GF-D8 (cell line): ENCODE results near the gene ADA.

Experiments used
- DNase-seq: peaks from one replicate; lab custom pipeline; 2025; lab: John Stamatoyannopoulos, UW

The ADA gene

GRCh38 chr20:44644667-44645131 is 6.8 kb downstream of the ADA start:
- DNase-seq = no peak

- DNase-seq = no peak
These were observed 7.3 kb downstream of the ADA start for GRCh38 chr20:44644230-44644617.

DNA sequence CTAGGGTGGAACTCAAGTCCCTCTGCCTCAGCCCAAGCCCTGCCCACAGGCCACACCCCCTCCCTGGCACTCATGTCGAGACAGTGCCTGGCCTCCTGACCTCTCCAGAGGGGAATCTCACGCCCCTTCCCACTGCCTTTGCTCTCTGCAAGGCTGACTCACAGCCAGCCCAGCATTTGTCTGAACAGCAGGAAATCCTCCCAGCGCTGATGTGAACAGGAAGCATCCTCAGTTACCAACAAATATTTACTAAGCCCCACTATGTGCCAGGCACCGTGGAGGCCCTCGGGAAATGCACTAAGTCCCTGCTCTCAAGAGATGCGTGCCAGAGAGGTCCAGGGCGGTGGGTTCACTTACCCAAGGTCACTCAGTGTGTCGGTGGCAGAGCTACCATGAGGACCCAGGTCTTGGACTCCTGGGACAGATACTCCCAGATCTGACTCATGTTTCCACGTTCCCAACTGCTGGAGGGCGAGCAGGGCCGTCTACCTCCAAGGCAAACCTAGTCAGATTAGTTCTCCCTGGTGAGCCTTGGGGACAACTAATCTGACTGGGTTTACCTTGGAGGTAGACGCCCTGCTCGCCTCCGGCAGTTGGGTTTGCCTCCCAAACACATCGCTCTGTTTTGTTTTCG is 7.8 kb downstream of the ADA start:
- no peak for DNase-seq

DNA sequence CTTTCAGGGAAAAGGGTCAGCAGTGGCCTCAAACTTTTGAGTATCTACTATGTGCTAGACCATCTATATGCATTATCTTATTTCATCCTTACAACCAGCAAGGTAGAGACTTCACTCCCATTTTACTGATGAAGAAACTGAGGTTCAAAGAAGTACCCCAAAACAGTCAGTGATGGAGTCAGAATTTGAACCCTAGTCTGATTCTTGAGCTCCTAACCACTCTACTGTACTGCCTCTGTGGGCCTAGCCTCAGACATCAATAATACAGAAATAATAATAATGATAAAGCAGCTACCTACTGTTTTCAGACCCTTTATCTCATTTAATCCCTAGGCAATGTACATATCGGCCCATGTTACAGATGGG is 8.4 kb downstream of the ADA start:
- no peak for DNase-seq

DNA sequence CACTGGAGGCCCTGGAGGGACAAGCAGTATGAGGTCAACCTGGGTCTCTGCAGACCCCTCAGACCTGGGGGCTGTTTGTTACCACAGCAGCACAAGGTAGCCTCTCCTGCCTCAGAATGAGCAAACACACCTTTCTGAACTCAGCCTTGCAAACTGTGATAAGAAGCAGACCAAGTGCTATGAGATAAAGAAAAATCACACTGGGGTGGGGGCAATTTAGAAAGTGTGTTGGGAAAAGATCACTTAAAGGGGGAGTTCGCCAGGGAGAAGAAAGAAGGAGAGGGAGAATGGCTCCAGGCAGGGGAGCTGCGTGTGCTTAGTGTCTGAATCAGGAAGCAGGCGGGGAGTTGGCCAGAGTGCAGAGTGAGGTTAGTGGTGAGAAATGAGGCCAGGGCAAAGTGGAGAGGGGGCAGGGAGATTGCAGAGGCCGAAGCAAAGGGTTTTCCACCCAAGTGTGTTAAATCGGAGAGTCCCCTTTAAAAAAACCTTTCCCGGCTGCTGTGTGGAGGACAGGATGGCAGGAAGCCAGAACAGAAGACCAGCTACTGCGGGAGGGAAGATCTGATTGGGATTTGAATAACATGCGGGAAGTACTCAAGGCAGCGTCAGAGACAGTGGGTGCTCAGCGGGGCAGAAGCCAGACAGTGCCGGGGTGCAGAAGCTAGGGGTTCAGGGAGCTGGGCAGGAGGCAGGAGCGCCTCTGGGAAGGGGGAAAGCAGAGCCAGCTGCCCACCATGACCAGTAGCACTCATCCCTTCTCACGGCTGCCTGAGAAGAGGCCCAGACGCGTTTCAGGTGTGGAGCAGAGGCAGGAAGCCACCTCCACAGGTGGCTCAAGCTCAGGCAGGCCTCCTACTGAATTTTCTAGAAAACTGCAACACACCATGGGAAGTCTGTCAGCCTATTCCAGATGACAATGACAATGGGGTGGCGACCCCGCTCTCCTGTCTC is 9.0 kb downstream of the ADA start:
- peak; percentile 77 for DNase-seq

DNA sequence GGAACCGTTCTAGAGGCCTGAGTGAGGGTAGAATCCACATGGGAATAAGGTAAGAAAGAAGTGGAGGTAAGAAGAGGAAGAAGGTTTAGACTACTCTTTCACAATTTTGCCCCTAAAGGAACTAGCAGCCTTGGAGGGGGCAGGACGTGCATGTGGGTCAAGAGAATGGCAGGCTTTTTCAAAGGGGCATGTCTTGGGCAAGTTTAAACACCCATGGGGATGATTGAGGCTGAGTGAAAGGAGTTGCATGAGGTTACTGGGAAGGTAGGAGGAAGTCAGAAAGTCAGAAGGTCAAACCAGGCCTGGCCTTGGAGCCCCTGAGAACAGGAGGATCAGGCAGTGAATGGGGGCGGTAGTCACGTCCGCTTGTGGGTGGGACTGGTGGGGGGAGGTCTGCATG is 10.2 kb downstream of the ADA start:
- DNase-seq = peak; percentile 66

- no peak for DNase-seq
These were observed 11.0 kb downstream of the ADA start for GRCh38 chr20:44640522-44640921.

DNA sequence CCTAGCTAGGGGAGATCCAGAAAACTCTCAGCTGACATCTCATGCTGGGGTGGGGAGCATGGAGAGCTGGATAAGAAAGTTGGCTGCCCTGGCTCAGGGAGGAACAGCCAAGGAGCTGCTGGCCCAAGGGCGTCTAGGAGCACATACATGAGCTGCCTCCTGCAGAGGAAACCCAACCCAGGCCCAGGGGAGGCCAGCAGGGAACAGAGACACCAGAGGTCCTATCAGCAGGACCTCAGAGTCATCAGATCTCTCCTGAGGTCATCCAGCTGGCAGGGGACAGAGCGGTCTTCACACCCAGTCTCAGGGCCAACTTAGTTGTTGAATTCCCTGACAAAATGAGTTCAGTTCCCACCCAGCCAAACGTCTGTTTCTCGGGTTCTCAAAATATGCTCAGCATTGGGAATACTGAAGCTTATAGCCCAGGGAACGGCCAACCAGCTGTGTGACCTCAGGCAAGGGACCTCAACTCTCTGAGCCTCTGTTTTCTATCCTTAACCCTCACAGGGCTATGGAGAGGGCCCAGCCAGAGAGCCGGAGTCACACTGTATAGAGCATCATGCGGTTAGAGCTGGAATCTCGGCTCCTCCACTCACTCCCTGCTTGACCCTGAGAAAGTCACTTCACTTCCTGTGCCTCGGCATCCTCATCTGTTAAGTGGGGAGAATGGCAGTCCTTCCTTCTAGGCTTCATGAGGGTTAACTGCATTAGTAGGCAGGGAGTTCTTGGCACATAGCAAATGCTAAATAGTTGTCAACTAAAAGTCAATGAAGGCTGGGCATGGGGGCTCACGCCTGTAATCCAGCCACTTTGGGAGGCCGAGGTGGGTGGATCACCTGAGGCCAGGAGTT is 13.8 kb downstream of the ADA start:
- no peak for DNase-seq

DNA sequence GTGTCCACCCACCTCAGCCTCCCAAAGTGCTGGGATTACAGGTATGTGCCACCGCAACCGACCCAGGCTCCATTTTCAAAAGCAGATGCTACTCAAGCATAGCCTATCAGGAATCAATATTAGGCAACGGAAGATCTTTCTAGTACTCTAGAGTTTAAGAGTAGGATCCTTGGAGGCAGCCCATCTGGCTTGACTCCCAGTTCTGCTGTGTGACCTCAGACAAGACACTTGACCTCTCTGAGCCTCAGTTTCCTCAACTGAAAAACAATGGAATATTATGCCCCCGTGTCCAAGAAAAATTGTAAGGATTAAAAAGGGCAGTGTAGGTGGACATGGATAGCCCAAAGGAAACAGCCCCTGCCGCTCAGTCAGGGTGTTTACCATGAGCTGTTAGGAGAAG is 14.5 kb downstream of the ADA start:
- DNase-seq = no peak

DNA sequence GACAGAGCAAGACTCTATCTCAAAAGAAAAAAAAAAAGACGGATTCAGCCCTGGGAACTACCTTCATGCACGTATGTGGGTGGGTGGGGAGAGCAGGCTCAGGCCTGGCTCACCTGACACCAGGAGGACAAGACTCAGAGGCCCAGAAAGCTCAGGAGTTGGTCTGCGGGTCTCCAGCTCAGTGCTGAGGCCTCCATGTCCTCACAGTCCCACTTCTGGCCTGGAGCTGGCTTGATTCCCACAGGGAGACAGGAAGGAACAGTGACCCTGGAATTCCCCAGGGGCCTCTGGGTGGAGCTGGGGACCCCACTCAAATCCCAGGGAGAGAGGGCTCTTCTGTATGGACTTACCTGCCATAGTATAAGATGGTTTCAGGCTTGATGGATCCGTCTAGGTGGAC is 15.6 kb downstream of the ADA start:
- DNase-seq = no peak

- DNase-seq = no peak
These were observed 17.5 kb downstream of the ADA start for GRCh38 chr20:44633872-44634600.

- DNase-seq = no peak
These were observed 18.2 kb downstream of the ADA start for GRCh38 chr20:44633187-44633810.

DNA sequence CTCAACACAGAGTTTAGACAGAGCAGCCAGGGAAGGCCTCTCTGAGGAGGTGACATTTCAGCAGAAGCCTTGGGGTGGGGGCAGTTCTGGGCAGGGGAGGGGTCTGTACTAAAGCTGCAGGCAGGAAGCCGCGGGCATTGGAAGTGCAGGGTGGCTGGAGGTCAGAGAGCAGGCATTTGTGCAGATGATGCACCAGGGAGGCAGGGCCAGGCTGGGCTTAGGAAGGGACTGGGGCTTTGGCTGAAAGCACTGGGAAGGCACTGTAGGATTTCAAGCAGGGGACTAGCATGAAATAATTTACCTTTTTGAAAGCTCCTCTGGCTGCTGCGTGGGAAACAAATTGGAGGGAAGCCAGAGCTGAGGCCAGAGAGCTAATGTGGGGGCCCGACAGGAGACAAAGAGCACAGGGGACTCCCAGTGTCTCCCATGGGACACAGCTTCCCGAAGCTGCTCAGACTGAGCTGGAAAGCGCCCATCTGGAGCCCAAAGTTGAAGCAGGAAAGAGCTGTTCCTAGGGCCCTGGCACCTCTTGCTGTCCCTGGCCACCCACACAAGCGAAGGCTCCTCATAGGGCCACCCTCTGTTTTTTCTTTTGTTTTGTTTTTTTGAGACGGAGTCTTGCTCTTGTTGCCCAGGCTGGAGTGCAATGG is 19.3 kb downstream of the ADA start:
- no peak for DNase-seq

- DNase-seq = no peak
These were observed 21.2 kb downstream of the ADA start for GRCh38 chr20:44630297-44630696.

- DNase-seq = no peak
These were observed 22.0 kb downstream of the ADA start for GRCh38 chr20:44629542-44629941.

GRCh38 chr20:44629017-44629385 is 22.5 kb downstream of the ADA start:
- no peak for DNase-seq

DNA sequence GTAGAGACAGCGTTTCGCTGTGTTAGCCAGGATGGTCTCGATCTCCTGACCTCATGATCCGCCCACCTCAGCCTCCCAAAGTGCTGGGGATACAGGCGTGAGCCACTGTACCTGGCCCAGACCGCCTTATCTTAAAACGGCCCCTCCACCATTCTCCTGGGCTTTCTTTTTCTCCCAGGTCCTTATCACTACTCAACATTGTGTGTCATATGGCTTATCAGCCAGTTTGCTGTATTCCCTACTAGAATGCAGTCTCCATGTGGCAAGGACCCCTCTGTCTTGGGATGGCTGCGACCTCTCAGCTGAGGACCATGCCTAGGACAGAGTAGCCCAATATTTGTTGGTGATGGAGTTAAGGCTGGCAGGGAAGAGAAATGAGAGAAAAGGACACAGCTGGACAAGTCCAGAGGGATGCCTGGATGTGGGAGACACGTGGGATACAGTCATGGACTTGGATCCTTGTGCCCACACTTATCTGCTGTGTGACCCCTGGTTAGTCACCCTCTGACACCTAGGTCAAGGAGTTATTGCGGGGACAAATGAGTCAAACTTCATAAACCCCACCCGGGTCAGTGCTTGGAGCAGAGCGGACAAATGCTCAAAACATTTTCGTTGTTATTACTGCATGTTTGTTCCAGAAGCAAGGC is 24.0 kb downstream of the ADA start:
- DNase-seq = no peak

DNA sequence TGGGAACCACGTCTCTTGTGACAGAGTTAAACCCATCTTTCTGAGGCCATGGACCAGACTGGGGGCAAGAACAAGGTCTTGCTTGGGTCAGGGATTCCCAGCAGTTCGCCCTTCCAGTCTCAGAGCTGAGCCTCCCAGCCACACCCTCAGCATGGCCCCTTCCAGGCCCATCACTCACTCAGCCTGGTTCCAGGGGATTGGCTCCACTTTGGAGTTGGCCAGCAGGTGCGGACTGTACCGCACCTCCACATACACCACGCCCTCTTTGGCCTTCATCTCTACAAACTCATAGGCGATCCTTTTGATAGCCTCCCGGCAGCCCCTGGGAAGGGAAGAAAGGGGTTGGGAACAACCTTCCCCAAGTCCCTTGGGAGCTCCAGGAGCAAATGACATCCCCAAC is 25.2 kb downstream of the ADA start:
- DNase-seq = no peak

GRCh38 chr20:44625361-44625760 is 26.1 kb downstream of the ADA start:
- no peak for DNase-seq

GRCh38 chr20:44624743-44625271 is 26.7 kb downstream of the ADA start:
- DNase-seq = no peak
